Cardiac muscle cell (in vitro differentiated cells and primary cell): ENCODE measurements around the gene SPEM3. TPM values are rescaled to one million over a fixed set of nuclear protein-coding genes. Genes with fewer than 3 reads are reported as not detected.

Experiments used
- DNase-seq, 2 donors: peaks; one replicate each; pipeline versions ENCODE4 v3.0.0 to v3.0.0-alpha.2; 2010 to 2017; ENCODE audit warnings: low read depth in 1 of 2, low spot score in 1 of 2
- H3K27ac ChIP-seq: fragments of 200-600 bp; sonication (generic); 2 replicates; pipeline ENCODE4 v1.5.1; 2016
- H3K27me3 ChIP-seq: fragments of 200-600 bp; sonication (generic); 2 replicates; pipeline ENCODE4 v1.6.0; 2016; ENCODE audit warnings: control low read depth
- H3K36me3 ChIP-seq: fragments of 200-600 bp; sonication (generic); 2 replicates; pipeline ENCODE4 v1.5.1; 2016; ENCODE audit warnings: control low read depth
- H3K4me1 ChIP-seq: fragments of 200-600 bp; sonication (generic); 2 replicates; pipeline ENCODE4 v1.8.1; 2017; ENCODE audit warnings: low read depth, mild to moderate bottlenecking, mixed run types
- H3K4me3 ChIP-seq: fragments of 200-600 bp; sonication (generic); 2 replicates; pipeline ENCODE4 v1.5.1; 2016; ENCODE audit warnings: mild to moderate bottlenecking
- H3K9me3 ChIP-seq: fragments of 200-600 bp; sonication (generic); 2 replicates; pipeline ENCODE4 v1.5.1; 2017; ENCODE audit warnings: low read depth, mild to moderate bottlenecking, control low read depth
- CTCF ChIP-seq: IDR thresholded peaks from 2 replicates; pipeline ENCODE4 v1.5.1; 2012; ENCODE audit warnings: low read depth, mild to moderate bottlenecking, low read length
- polyA plus RNA-seq: library from polyadenylated mRNA; unstranded; fragments of >200 nt; fragmentation: Nextera tagmentation; extraction: Ambion mirVana; gene quantifications from 2 replicates; pipeline ENCODE4 v1.2.1, GENCODE V29; 2016
- total RNA-seq: library from RNA; depleted of rRNA; stranded (reverse); fragments of >200 nt; gene quantifications from 2 replicates; pipeline ENCODE4 v1.2.3, GENCODE V29; 2016

The SPEM3 gene
- total and polyA plus RNA-seq, 2 experiments from 2014 or later, result not detected

GRCh38 chr17:7426203-7426863, 2.3 kb upstream of the SPEM3 start:
- Histone ChIP-seq H3K27me3 (no peaks in the 10 kb centered on the region), H3K36me3 (no peaks in the 10 kb centered on the region), H3K9me3 (no peaks in the 10 kb centered on the region), H3K4me3 (no peak overlapping the region), H3K4me1 (no peaks in the 10 kb centered on the region), H3K27ac (no peak overlapping the region)
- no peak for DNase-seq
- TF ChIP-seq CTCF, result no peak

GRCh38 chr17:7426896-7427489, 1.7 kb upstream of the SPEM3 start:
- no peaks in the 10 kb centered on the region for H3K36me3 ChIP-seq
- no peak overlapping the region for H3K27ac ChIP-seq
- H3K4me3 ChIP-seq, result no peak overlapping the region
- no peak for TF ChIP-seq CTCF
- H3K9me3 ChIP-seq, result no peaks in the 10 kb centered on the region
- H3K4me1 ChIP-seq, result no peaks in the 10 kb centered on the region
- no peaks in the 10 kb centered on the region for H3K27me3 ChIP-seq
- DNase-seq, result no peak

GRCh38 chr17:7427549-7427948, 1.1 kb upstream of the SPEM3 start:
- no peaks in the 10 kb centered on the region for H3K27me3 ChIP-seq
- no peak for TF ChIP-seq CTCF
- no peaks in the 10 kb centered on the region for H3K4me1 ChIP-seq
- no peaks in the 10 kb centered on the region for H3K36me3 ChIP-seq
- no peaks in the 10 kb centered on the region for H3K9me3 ChIP-seq
- DNase-seq, result no peak
- H3K27ac ChIP-seq, result no peak overlapping the region
- H3K4me3 ChIP-seq, result no peak overlapping the region

DNA sequence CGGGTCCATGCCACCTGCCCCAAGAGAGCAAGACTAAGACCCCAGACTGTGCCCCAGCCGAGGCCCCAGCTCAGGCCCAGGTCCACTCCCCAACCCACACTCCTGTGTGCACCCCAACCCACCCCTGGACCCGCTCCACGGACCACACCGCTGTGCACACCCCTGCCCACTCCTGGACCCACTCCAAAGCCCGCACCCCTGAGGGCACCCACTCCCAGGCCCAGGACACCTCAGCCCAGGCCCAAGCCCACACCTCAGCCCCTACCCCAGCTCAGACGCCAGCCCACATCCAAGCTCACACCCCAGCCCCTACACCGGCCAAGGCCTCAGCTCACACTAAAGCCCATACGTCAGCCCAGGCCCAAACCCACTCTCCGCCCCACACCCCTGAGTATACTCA, 1.1 kb downstream of the SPEM3 start:
- Histone ChIP-seq H3K4me1 (no peaks in the 10 kb centered on the region), H3K27ac (no peak overlapping the region), H3K4me3 (no peak overlapping the region), H3K9me3 (no peaks in the 10 kb centered on the region), H3K27me3 (no peaks in the 10 kb centered on the region), H3K36me3 (no peaks in the 10 kb centered on the region)
- no peak for DNase-seq
- no peak for TF ChIP-seq CTCF

- Histone ChIP-seq H3K9me3 (no peaks in the 10 kb centered on the region), H3K4me3 (no peak overlapping the region), H3K27ac (no peak overlapping the region), H3K4me1 (no peaks in the 10 kb centered on the region), H3K36me3 (no peaks in the 10 kb centered on the region), H3K27me3 (no peaks in the 10 kb centered on the region)
- TF ChIP-seq CTCF, result no peak
- no peak for DNase-seq
These were observed 2.6 kb downstream of the SPEM3 start for GRCh38 chr17:7431231-7431630.
